Activated CD4-positive, alpha-beta T cell treated with anti-CD3 and anti-CD28 coated beads, Interleukin-2, amount 50 U/mL, for 1 hour (primary cell): ENCODE measurements around the gene SH3GL1.

Experiments
- DNase-seq: peaks from one replicate; pipeline ENCODE4 v3.0.0-alpha.2; 2020

Gene SH3GL1

GRCh38 chr19:4400135-4400936 lies at the start of gene SH3GL1:
Gene SH3GL1 (minus strand): TSS chr19:4400547. CDS start chr19:4400368, 179 bp downstream.
- peak; percentile 92 for DNase-seq

GRCh38 chr19:4449639-4450028 lies 49.3 kb upstream of the SH3GL1 start:
- no peak for DNase-seq

- no peak for DNase-seq
These were observed 48.8 kb upstream of the SH3GL1 start for GRCh38 chr19:4449022-4449638.

- DNase-seq = no peak
These were observed 48.0 kb upstream of the SH3GL1 start for GRCh38 chr19:4448147-4448985.

GRCh38 chr19:4447327-4448146 lies 47.2 kb upstream of the SH3GL1 start:
- DNase-seq = no peak

- no peak for DNase-seq
These were observed 46.4 kb upstream of the SH3GL1 start for GRCh38 chr19:4446704-4447200.

- no peak for DNase-seq
These were observed 45.8 kb upstream of the SH3GL1 start for GRCh38 chr19:4445963-4446703.

GRCh38 chr19:4444765-4445741 lies 44.7 kb upstream of the SH3GL1 start:
- no peak for DNase-seq

GRCh38 chr19:4443966-4444764 lies 43.8 kb upstream of the SH3GL1 start:
- DNase-seq = no peak

GRCh38 chr19:4443188-4443587 lies 42.8 kb upstream of the SH3GL1 start:
- DNase-seq = no peak

- DNase-seq = no peak
These were observed 42.4 kb upstream of the SH3GL1 start for GRCh38 chr19:4442819-4443146.

GRCh38 chr19:4441994-4442818 lies 41.9 kb upstream of the SH3GL1 start:
- DNase-seq = no peak

GRCh38 chr19:4439243-4439642 lies 38.9 kb upstream of the SH3GL1 start:
- no peak for DNase-seq

GRCh38 chr19:4437103-4437502 lies 36.8 kb upstream of the SH3GL1 start:
- no peak for DNase-seq

GRCh38 chr19:4436231-4436630 lies 35.9 kb upstream of the SH3GL1 start:
- DNase-seq = no peak

GRCh38 chr19:4434391-4434790 lies 34.0 kb upstream of the SH3GL1 start:
- no peak for DNase-seq

- DNase-seq = no peak
These were observed 32.7 kb upstream of the SH3GL1 start for GRCh38 chr19:4432918-4433506.
